Pancreas (tissue), 10 donors: ENCODE data around the gene FARP1. TPM values are rescaled to one million over a fixed set of nuclear protein-coding genes. Genes with fewer than 3 reads are reported as not detected.
A peak's percentile ranks its signal among the peaks of the same experiment; 100 is the strongest.

Source experiments
- ATAC-seq, 4 donors: fragments of 200-7000 bp; cut with Tn5 transposase; one replicate each; pipeline versions ENCODE4 v1.8.0 to v1.9.1; 2020; ENCODE audit warnings: mild to moderate bottlenecking in 4 of 4, moderate library complexity in 4 of 4
- DNase-seq, 6 donors: peaks; one replicate each; pipeline ENCODE4 v3.0.0-alpha.2; 2020
- FAIRE-seq: peaks from 2 replicates; lab custom pipeline; 2012; peaks lifted over from hg19 to GRCh38; lab: Jason Lieb, UNC
- H3K27ac ChIP-seq, 4 donors: fragments of 200-600 bp; sonication (generic); 1 replicate in 3 of 4; 2 replicates in 1 of 4; pipeline versions ENCODE4 v1.5.0 to v1.8.0; 2020
- H3K27me3 ChIP-seq, 4 donors: fragments of 200-600 bp; one replicate each; pipeline ENCODE4 v1.8.0; 2021
- H3K36me3 ChIP-seq, 3 donors: fragments of 200-600 bp; sonication (generic) in 1 of 3; one replicate each; pipeline versions ENCODE4 v1.5.0 to v1.8.0; 2020 to 2021
- H3K4me1 ChIP-seq, 3 donors: fragments of 200-600 bp; one replicate each; pipeline ENCODE4 v1.8.0; 2021
- H3K4me3 ChIP-seq, 4 donors: fragments of 200-600 bp; sonication (generic) in 2 of 4; one replicate each; pipeline versions ENCODE4 v1.5.0 to v1.8.0; 2020 to 2021
- H3K9me3 ChIP-seq, 4 donors: fragments of 200-600 bp; one replicate each; pipeline ENCODE4 v1.8.0; 2021
- CTCF ChIP-seq, 4 donors: fragments of 200-600 bp; sonication (generic) in 3 of 4; IDR thresholded peaks; one replicate each; pipeline versions ENCODE4 v1.5.0 to v1.8.0; 2021; ENCODE audit warnings: antibody characterized with exemption in 4 of 4
- WGBS, 2 donors: extraction: QIAGEN DNeasy Blood & Tissue Kit; methylation state at CpG; one replicate each; pipeline ENCODE4 v1.1.7; 2013; 5-methylcytosine and 5-hydroxymethylcytosine counted together
- intact Hi-C, 3 donors: fragments of 100-400 bp; cut with DNase I; formaldehyde crosslinking; loops; one replicate each; pipeline versions ENCODE4 v1.11.1 to v1.14.2; 2022
- polyA plus RNA-seq, 2 donors: library from polyadenylated mRNA; stranded (reverse); fragments of 200-250 nt; gene quantifications; one replicate each; pipeline ENCODE4 v1.2.3, GENCODE V29; 2013
- total RNA-seq, 6 donors: library from RNA; stranded (reverse); fragmentation: NEBNext Ultra II Directional in 4 of 6; extraction: Animal tissue kit (Norgen Biotek cat#: 25700) in 4 of 6; gene quantifications; one replicate each; pipeline versions ENCODE4 v1.2.1 to v1.2.4, GENCODE V29; 2021 to 2023
- donor health status: healthy with polysubstance abuse.
- donor health status: DM: no; HTN: no; CAD: no; lungs with moderate emphysema.
- donor health status: DM: no; HTN: no; CAD: no.
- donor health status: control.
- donor health status: control.
- donor health status: Bipolar disorder and iron deficiency.
- donor health status: DM: yes; HTN: yes; CAD: no.
- donor health status: DM: no; HTN: no; CAD: no.
- donor health status: DM: no; HTN: no; CAD: no.
- donor health status: DM: yes; HTN: yes; CAD: no.

The FARP1 gene
- total and polyA plus RNA-seq, 8 donors = 30.8 to 95.1 (median 56.0) TPM

GRCh38 chr13:98406971-98407370 lies 264.1 kb downstream of the FARP1 start:
- FAIRE-seq (no peak), ATAC-seq (no peak), DNase-seq (no peak)
- intact Hi-C loops = no loop called here
- Histone ChIP-seq H3K27ac (peak overlapping the region in 1 of 4 donors; percentile 52), H3K9me3 (no peaks in the 10 kb centered on the region), H3K4me3 (no peak overlapping the region), H3K27me3 (no peaks in the 10 kb centered on the region), H3K4me1 (peaks cover 0 to 22% (median 21%) of the 10 kb centered on the region in 3 donors), H3K36me3 (peaks cover 0 to under 1% (median 0%) of the 10 kb centered on the region in 3 donors)
- WGBS, 2 donors = 88 to 90% methylated on average over 9 of the region's 9 CpGs
- TF ChIP-seq CTCF (IDR thresholded peaks at IDR 0.05) = no peak

- ATAC-seq (no peak), FAIRE-seq (no peak), DNase-seq (no peak)
- TF ChIP-seq CTCF (IDR thresholded peaks at IDR 0.05) = no peak
- intact Hi-C loops = no loop called here
- Histone ChIP-seq H3K27ac (no peak overlapping the region), H3K4me1 (peaks cover 0 to 22% (median 21%) of the 10 kb centered on the region in 3 donors), H3K27me3 (no peaks in the 10 kb centered on the region), H3K9me3 (no peaks in the 10 kb centered on the region), H3K4me3 (no peak overlapping the region), H3K36me3 (peaks cover 0 to 6% (median 0%) of the 10 kb centered on the region in 3 donors)
- 92 to 95% methylated on average over 4 of the region's 4 CpGs for WGBS, 2 donors
These were observed 264.7 kb downstream of the FARP1 start for GRCh38 chr13:98407575-98407974.

GRCh38 chr13:98409281-98409680 lies 266.4 kb downstream of the FARP1 start:
- H3K9me3 ChIP-seq = no peaks in the 10 kb centered on the region
- intact Hi-C loops = no loop called here
- no peak for TF ChIP-seq CTCF (IDR thresholded peaks at IDR 0.05)
- no peak overlapping the region for H3K4me3 ChIP-seq
- H3K27ac ChIP-seq = no peak overlapping the region
- 93 to 95% methylated on average over 13 of the region's 13 CpGs for WGBS, 2 donors
- DNase-seq (no peak), ATAC-seq (no peak), FAIRE-seq (no peak)
- H3K27me3 ChIP-seq = no peaks in the 10 kb centered on the region
- H3K4me1 ChIP-seq = peaks cover 0 to 23% (median 21%) of the 10 kb centered on the region in 3 donors
- peaks cover 0 to 6% (median 0%) of the 10 kb centered on the region in 3 donors for H3K36me3 ChIP-seq

GRCh38 chr13:98410612-98411011 lies 267.7 kb downstream of the FARP1 start:
- H3K36me3 ChIP-seq = peaks cover 0 to 6% (median 0%) of the 10 kb centered on the region in 3 donors
- no peak for TF ChIP-seq CTCF (IDR thresholded peaks at IDR 0.05)
- no peak overlapping the region for H3K4me3 ChIP-seq
- intact Hi-C loops = no loop called here
- H3K4me1 ChIP-seq = peaks cover 6 to 25% (median 19%) of the 10 kb centered on the region in 3 donors
- H3K9me3 ChIP-seq = no peaks in the 10 kb centered on the region
- DNase-seq (no peak), FAIRE-seq (no peak), ATAC-seq (no peak)
- 92 to 94% methylated on average over 11 of the region's 11 CpGs for whole genome bisulfite sequencing, 2 donors
- no peak overlapping the region for H3K27ac ChIP-seq
- H3K27me3 ChIP-seq = no peaks in the 10 kb centered on the region

- WGBS, 2 donors = 55 to 75% methylated on average over 5 of the region's 5 CpGs
- intact Hi-C loops = no loop called here
- H3K27ac ChIP-seq = peak overlapping the region in 1 of 4 donors; percentile 57
These were observed 268.1 kb downstream of the FARP1 start for GRCh38 chr13:98411013-98411412.

More at GRCh38 chr13:98411013-98411412, 268.1 kb downstream of the FARP1 start:
- ATAC-seq (no peak), DNase-seq (no peak), FAIRE-seq (no peak)
- H3K4me1 ChIP-seq = peaks cover 9 to 25% (median 19%) of the 10 kb centered on the region in 3 donors
- no peaks in the 10 kb centered on the region for H3K9me3 ChIP-seq
- TF ChIP-seq CTCF (IDR thresholded peaks at IDR 0.05) = no peak
- peaks cover 0 to 6% (median 0%) of the 10 kb centered on the region in 3 donors for H3K36me3 ChIP-seq
- H3K4me3 ChIP-seq = no peak overlapping the region
- no peaks in the 10 kb centered on the region for H3K27me3 ChIP-seq
